GM13976 (cell line): Measurements from ENCODE around the gene CPLX3.
A peak's percentile ranks its signal among the peaks of the same experiment; 100 is the strongest.

Source experiments
- DNase-seq: peaks from one replicate; pipeline ENCODE4 v3.0.0; 2012; ENCODE audit warnings: low spot score
- CTCF ChIP-seq: IDR thresholded peaks from 2 replicates; pipeline ENCODE4 v1.5.1; 2012; ENCODE audit warnings: borderline replicate concordance, mild to moderate bottlenecking; ENCODE audit not compliant: insufficient read depth; ENCODE audit errors: extremely low read depth, missing control alignments, control extremely low read depth
- in situ Hi-C: fragments of 300-500 bp; cut with MboI; formaldehyde crosslinking; loops from one replicate; pipeline ENCODE4 v1.12.0; 2022; ENCODE audit warnings: low sequenced_read_pairs, mixed read lengths, inconsistent platforms; ENCODE audit not compliant: unreplicated experiment

Gene CPLX3

DNA sequence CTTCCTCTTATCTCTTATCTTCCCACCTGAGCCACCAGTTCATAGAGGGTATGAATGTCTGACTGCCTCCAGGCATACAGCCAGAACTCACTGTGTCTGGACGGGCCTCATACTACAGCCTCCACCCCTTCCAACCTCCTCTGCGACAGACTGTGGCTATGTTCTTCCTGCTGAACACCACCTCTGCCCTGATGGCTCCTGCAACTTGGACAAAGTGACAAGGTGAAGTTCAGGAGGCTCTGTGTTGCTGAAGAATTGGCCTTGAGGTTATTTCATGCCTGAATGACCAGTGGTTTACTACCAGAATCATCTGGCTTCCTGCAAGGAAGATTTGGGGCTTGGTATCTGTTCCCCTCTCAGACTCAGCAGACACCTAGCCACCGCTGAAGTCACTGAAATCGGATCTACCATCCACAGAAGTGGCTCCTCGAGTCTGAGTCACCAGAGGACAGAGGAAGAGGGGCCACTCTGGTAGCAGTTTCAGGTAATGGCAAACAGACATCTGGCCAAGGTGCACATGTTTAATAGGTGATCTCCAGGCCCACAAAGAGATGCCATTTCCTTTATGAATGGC lies 30.7 kb downstream of the CPLX3 start:
- DNase-seq, result peak; percentile 66

DNA sequence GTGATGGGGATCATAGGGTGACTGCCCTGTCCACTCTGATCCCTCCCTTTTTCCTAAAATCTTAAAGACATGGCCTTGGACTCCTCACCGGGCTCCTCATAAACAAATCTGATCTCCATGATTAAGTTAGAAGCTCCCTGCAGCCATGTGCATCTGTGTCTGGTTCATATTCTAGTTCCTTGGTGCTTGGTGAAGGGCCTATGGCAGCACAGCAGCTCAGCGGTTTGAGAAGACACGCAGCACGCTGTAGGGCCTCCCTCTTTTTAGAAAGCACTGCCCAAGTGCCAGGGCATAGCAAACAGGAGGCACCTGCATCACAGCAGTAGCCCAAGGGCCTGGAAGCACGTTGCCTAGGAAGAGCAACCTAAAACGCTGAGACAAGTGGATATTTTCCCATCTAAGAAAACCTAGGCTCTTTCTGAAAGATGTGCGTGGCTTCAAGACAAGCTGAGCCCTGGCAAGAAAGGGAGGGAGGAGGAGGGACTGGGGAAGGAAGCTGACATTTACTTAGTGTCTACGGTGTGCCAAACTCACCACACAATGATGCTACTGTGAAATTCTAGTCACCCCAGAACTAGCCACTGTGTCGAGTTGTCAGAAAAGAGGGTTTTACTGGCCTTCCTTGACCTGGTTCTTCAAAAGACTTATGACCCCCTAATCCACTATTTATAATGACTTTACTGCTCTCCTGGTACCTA lies 31.4 kb downstream of the CPLX3 start:
- DNase-seq, result peak; percentile 39
- no peak for TF ChIP-seq CTCF
- in situ Hi-C loops, result no loop called here

More for the DNA sequence above, 30.7 kb downstream of the CPLX3 start:
- TF ChIP-seq CTCF, result no peak
- in situ Hi-C loops, result no loop called here

- DNase-seq, result no peak
- in situ Hi-C loops, result no loop called here
- no peak for TF ChIP-seq CTCF
Observed at GRCh38 chr15:74858369-74858740, 31.9 kb downstream of the CPLX3 start.

DNA sequence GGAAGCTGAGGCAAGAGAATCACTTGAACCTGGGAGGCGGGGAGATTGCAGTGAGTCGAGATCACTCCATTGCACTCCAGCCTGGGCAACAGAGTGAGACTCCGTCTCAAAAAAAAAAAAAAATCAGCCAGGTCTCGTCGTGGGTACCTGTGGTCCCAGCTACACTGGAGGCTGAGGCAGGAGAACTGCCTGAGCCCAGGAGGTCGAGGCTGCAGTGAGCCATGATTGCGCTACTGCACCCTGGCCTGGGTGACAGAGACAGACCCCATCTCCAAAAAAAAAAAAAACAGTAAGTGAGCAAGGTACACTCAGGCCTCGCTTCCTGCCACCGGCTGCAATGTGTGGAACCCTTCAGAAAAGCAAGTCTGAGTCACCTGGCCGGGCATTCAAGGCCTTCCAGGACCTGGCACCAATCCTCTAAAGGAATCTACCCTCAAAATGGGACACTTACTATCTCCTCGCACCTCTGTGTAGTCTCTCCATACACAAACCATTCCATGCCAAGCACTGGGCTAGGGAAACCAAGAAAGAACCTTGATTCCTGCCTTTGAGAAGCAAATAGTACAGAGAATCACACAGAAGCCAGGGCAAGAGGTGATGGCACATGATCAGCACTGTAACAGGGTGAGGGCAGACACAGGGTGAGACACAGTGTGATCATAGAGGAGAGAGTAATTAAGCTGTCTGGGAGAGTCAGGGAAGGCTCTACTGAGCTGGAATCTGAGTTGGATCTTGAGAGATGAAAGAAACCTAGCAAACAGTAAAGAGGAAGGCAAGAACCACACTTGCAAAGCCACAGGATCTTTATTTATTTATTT lies 37.0 kb downstream of the CPLX3 start:
- in situ Hi-C loops, result no loop called here
- TF ChIP-seq CTCF, result no peak
- no peak for DNase-seq

GRCh38 chr15:74864296-74864695 lies 37.9 kb downstream of the CPLX3 start:
- TF ChIP-seq CTCF, result no peak
- in situ Hi-C loops, result no loop called here
- DNase-seq, result no peak

- TF ChIP-seq CTCF, result no peak
- DNase-seq, result no peak
- in situ Hi-C loops, result no loop called here
Observed at GRCh38 chr15:74865316-74865715, 38.9 kb downstream of the CPLX3 start.
